C4-2B (cell line): ENCODE data around the gene KCNH6.

Source experiments
- CTCF ChIP-seq: fragments of 450-650 bp; conservative IDR thresholded peaks from 2 replicates; pipeline ENCODE4 v1.5.1; 2017; ENCODE audit warnings: mild to moderate bottlenecking
- ZFX ChIP-seq: fragments of 450-650 bp; IDR thresholded peaks from 2 replicates; pipeline ENCODE4 v1.6.1; 2017

- TF ChIP-seq CTCF (no peak), ZFX (no peak)
These were observed 893 bp downstream of the KCNH6 start for GRCh38 chr17:63524051-63524450.
